Hepatocyte (in vitro differentiated cells): Measurements from ENCODE around the gene RASGRF2. TPM values are rescaled to one million over a fixed set of nuclear protein-coding genes. Genes with fewer than 3 reads are reported as not detected.

Experiments used
- DNase-seq: peaks from one replicate; pipeline ENCODE4 v3.0.0-alpha.2; 2016; ENCODE audit warnings: low spot score
- H2AFZ ChIP-seq: fragments of 200-600 bp; sonication (generic); 2 replicates; pipeline ENCODE4 v1.6.0; 2016; ENCODE audit warnings: antibody characterized with exemption, mild to moderate bottlenecking
- H3K27ac ChIP-seq: fragments of 200-600 bp; sonication (generic); 2 replicates; pipeline ENCODE4 v1.5.1; 2016; ENCODE audit warnings: mild to moderate bottlenecking
- H3K27me3 ChIP-seq: fragments of 200-600 bp; sonication (generic); 2 replicates; pipeline ENCODE4 v1.6.1; 2016
- H3K36me3 ChIP-seq: fragments of 200-600 bp; sonication (generic); replicated peaks from 2 replicates; pipeline ENCODE4 v1.5.1; 2016; ENCODE audit warnings: low read depth; ENCODE audit not compliant: insufficient read depth
- H3K4me1 ChIP-seq: fragments of 200-600 bp; sonication (generic); 2 replicates; pipeline ENCODE4 v1.5.1; 2016; ENCODE audit warnings: mild to moderate bottlenecking, moderate library complexity; ENCODE audit not compliant: insufficient read depth
- H3K4me2 ChIP-seq: fragments of 200-600 bp; sonication (generic); 2 replicates; pipeline ENCODE4 v1.6.0; 2016
- H3K4me3 ChIP-seq: fragments of 200-600 bp; sonication (generic); 2 replicates; pipeline ENCODE4 v1.5.1; 2016; ENCODE audit warnings: mild to moderate bottlenecking
- H3K79me2 ChIP-seq: fragments of 200-600 bp; sonication (generic); 2 replicates; pipeline ENCODE4 v1.6.0; 2017; ENCODE audit warnings: mild to moderate bottlenecking
- H3K9me2 ChIP-seq: fragments of 200-600 bp; sonication (generic); replicated peaks from 2 replicates; pipeline ENCODE4 v1.6.0; 2017; ENCODE audit warnings: mild to moderate bottlenecking; ENCODE audit not compliant: insufficient read depth
- H3K9me3 ChIP-seq: fragments of 200-600 bp; sonication (generic); 2 replicates; pipeline ENCODE4 v1.5.1; 2016; ENCODE audit warnings: low read depth, mild to moderate bottlenecking
- H4K20me1 ChIP-seq: fragments of 200-600 bp; sonication (generic); 2 replicates; pipeline ENCODE4 v1.6.0; 2016; ENCODE audit warnings: mild to moderate bottlenecking; ENCODE audit not compliant: insufficient read depth, poor library complexity, severe bottlenecking
- CTCF ChIP-seq: fragments of 200-600 bp; sonication (generic); IDR thresholded peaks from 2 replicates; pipeline ENCODE4 v1.5.1; 2016; ENCODE audit warnings: antibody characterized with exemption, mild to moderate bottlenecking; ENCODE audit not compliant: poor library complexity
- EZH2 ChIP-seq: fragments of 200-600 bp; sonication (generic); IDR thresholded peaks from 2 replicates; pipeline ENCODE4 v1.6.1; 2016; ENCODE audit warnings: antibody characterized with exemption, mild to moderate bottlenecking, borderline replicate concordance
- EZH2phosphoT487 ChIP-seq: fragments of 200-600 bp; sonication (generic); IDR thresholded peaks from one replicate; pipeline ENCODE4 v1.6.1; 2018; ENCODE audit warnings: antibody characterized with exemption, mild to moderate bottlenecking, low read depth, moderate library complexity; ENCODE audit not compliant: unreplicated experiment, severe bottlenecking
- WGBS: methylation state at CpG from one replicate; pipeline ENCODE4 v1.1.6; 2016; ENCODE audit warnings: low lambda C conversion rate; ENCODE audit errors: missing lambda C conversion rate; 5-methylcytosine and 5-hydroxymethylcytosine counted together
- polyA plus RNA-seq: library from polyadenylated mRNA; unstranded; fragments of >200 nt; fragmentation: Nextera tagmentation; extraction: Ambion mirVana; gene quantifications from 2 replicates; pipeline ENCODE4 v1.2.1, GENCODE V29; 2016
- total RNA-seq: library from RNA; depleted of rRNA; stranded (reverse); fragments of >200 nt; gene quantifications from 2 replicates; pipeline ENCODE4 v1.2.3, GENCODE V29; 2014

Gene RASGRF2
- total and polyA plus RNA-seq, 2 experiments from 2014 or later, result 2.0 to 3.3 TPM

GRCh38 chr5:81021486-81021885, 61.3 kb downstream of the RASGRF2 start:
- 92% methylated on average over 4 of the region's 4 CpGs for WGBS
- Histone ChIP-seq H3K79me2 (no peaks in the 10 kb centered on the region), H3K4me1 (no peaks in the 10 kb centered on the region), H4K20me1 (no peaks in the 10 kb centered on the region), H3K9me2 (no peaks in the 10 kb centered on the region), H2AFZ (no peak overlapping the region), H3K9me3 (no peaks in the 10 kb centered on the region), H3K4me3 (no peak overlapping the region), H3K27me3 (no peaks in the 10 kb centered on the region), H3K27ac (no peak overlapping the region), H3K36me3 (no peaks in the 10 kb centered on the region), H3K4me2 (no peak overlapping the region)
- no peak for DNase-seq
- TF ChIP-seq EZH2 (no peak), CTCF (no peak)

- Histone ChIP-seq H3K9me2 (no peaks in the 10 kb centered on the region), H3K27ac (no peak overlapping the region), H4K20me1 (no peaks in the 10 kb centered on the region), H3K36me3 (no peaks in the 10 kb centered on the region), H3K4me3 (no peak overlapping the region), H3K4me2 (no peak overlapping the region), H2AFZ (no peak overlapping the region), H3K27me3 (no peaks in the 10 kb centered on the region), H3K79me2 (no peaks in the 10 kb centered on the region), H3K9me3 (no peaks in the 10 kb centered on the region), H3K4me1 (no peaks in the 10 kb centered on the region)
- no peak for DNase-seq
- TF ChIP-seq CTCF (no peak), EZH2phosphoT487 (no peak), EZH2 (no peak)
- 90% methylated on average over 10 of the region's 10 CpGs for WGBS
Observed at GRCh38 chr5:81021951-81022687, 62.0 kb downstream of the RASGRF2 start.

- Histone ChIP-seq H4K20me1 (no peaks in the 10 kb centered on the region), H3K27me3 (no peaks in the 10 kb centered on the region), H3K27ac (no peak overlapping the region), H3K4me1 (no peaks in the 10 kb centered on the region), H2AFZ (no peak overlapping the region), H3K9me3 (no peaks in the 10 kb centered on the region), H3K4me2 (no peak overlapping the region), H3K4me3 (no peak overlapping the region), H3K36me3 (no peaks in the 10 kb centered on the region), H3K9me2 (no peaks in the 10 kb centered on the region), H3K79me2 (no peaks in the 10 kb centered on the region)
- 79% methylated on average over 5 of the region's 5 CpGs for WGBS
- DNase-seq, result no peak
- TF ChIP-seq CTCF (no peak), EZH2 (no peak)
Observed at GRCh38 chr5:81022688-81023084, 62.5 kb downstream of the RASGRF2 start.
